HG03354 (cell line): ENCODE measurements around the gene HOXD8.

Experiments used
- ATAC-seq: cut with Tn5 transposase; IDR thresholded peaks from one replicate; pipeline ENCODE4 v1.9.1; 2021; ENCODE audit warnings: mild to moderate bottlenecking; ENCODE audit not compliant: unreplicated experiment, poor library complexity, severe bottlenecking

Gene HOXD8

GRCh38 chr2:176138923-176139660 is 9.6 kb downstream of the HOXD8 start:
- no peak for ATAC-seq

DNA sequence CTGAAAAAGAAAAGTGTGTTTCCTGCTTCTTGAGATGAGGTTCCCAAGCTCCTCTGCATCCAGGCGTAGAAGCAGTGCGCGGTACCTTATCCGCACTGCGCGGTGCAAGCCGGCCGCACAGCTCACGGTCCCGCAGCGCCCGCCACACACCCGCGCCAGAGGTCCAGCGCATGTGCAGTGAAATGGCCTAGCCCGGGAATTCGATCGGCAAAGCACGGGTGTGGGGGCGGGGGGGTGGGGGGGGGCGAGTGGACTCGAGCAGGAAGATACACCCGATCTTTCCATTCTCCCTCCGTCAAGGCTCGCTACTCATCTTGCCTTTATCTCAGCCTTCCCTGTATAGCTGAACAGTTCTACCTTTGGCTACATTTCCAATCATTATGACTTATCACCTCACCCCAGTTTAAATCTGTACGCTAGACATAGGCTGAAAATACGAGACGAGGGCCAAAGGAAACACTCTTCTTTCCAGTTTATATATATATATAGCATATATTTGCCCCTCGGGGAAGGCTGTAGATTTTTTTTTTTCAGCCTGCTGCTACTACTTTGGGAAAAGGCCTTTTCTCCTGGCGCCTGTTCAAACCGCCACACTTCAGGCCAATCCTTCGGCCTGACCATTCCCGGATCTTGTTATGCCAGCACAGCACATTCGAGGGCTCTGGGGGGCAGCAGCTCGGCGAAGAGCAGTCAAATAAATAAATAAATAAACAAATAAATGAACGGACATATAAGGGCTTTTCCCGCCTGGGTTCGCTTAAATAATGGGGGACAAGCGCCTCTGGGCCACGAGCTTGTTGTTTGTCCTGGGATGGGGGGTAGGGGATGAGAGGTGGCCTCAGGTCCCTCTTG is 10.4 kb downstream of the HOXD8 start:
- ATAC-seq: peak; percentile 6

DNA sequence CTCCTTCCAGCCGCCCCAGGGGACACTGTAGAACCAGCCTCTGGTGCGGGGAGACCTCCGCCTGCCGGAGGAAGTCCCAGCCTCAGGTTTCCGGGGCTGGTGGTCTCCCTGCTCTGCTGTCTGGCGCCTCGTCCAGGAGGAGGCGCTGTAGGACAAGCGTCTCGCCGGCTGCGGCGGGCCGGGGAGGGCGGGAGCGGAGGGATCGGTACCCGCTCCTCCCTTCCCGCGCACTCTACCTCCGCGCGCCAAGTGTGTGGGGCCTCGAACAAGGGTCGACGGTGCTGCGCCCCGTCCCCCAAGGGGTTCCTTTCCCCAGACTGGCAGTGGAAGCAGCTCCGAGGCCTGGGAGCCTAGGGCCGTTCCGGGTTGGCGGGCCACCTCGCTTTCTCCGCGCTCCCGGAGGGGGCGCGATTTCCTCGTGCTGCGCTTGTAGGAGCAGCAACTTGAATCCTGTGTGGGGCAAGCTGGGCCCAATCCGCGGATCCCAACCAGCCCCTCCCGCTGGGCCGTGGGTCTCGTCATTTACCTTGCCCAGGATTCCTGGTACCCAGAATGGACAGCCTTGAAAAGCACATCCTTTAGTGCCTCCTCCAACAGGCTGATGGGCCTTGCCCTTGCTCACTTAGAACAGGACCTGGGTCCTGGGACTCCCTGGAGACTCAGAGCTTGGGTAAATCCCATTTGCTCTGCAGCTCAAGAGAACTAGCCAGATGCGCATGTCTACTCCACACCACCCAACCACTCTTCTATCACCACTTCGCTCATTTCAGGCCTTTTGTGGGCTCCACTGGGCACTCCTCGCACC is 11.2 kb downstream of the HOXD8 start:
- peak; percentile 95 for ATAC-seq

- no peak for ATAC-seq
Observed at GRCh38 chr2:176142281-176142680, 12.8 kb downstream of the HOXD8 start.

GRCh38 chr2:176145085-176145969 is 15.8 kb downstream of the HOXD8 start:
- ATAC-seq: no peak

GRCh38 chr2:176146101-176146500 is 16.6 kb downstream of the HOXD8 start:
- ATAC-seq: no peak

DNA sequence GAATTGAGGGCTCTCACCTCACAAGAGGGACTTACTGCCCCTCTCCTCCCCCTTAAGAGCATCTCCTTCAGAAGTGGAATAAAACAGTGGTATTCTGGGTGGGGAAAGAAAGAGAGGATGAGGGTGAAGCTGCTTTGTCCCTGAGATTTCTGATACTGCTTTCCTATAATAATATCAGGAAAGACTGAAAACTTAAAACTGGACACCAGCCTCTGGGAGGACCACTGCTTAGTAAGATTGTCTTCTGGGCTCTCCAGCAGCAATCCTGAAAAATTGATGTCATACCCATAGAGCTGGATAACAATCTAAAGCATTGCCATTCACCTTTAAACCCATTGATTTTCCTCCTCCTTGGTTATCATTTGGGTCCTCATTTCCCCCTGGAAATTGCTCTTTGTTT is 17.1 kb downstream of the HOXD8 start:
- no peak for ATAC-seq

DNA sequence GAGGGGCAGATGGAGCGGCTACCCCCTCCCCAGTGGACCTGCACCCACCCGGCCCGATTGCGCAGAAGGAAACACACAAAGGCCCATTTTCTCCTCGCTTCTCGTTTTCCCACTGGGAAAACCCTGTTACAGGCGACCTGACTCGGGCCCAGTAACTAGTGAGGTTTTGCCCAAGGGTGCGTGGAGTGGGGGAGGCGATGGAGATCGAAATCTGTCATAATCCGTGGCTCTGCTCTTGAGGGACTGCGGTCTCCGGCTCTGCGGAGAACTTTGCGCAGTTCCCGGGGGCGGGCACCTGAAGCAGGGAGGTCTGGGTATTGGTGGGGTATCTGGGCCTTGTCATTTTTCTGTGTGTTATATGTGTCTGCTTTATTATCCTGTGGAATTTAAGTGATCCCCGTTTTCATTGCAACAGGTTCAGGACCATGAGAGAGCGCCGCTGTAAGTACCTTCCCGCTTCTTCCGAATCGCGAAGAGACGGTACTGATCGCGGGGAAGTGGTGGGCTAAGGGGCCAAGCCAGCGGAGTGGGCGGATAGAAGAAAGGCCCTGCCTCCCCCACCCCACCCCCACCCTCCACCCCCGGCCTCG is 17.8 kb downstream of the HOXD8 start:
- no peak for ATAC-seq

GRCh38 chr2:176147800-176148496 is 18.4 kb downstream of the HOXD8 start:
- no peak for ATAC-seq

DNA sequence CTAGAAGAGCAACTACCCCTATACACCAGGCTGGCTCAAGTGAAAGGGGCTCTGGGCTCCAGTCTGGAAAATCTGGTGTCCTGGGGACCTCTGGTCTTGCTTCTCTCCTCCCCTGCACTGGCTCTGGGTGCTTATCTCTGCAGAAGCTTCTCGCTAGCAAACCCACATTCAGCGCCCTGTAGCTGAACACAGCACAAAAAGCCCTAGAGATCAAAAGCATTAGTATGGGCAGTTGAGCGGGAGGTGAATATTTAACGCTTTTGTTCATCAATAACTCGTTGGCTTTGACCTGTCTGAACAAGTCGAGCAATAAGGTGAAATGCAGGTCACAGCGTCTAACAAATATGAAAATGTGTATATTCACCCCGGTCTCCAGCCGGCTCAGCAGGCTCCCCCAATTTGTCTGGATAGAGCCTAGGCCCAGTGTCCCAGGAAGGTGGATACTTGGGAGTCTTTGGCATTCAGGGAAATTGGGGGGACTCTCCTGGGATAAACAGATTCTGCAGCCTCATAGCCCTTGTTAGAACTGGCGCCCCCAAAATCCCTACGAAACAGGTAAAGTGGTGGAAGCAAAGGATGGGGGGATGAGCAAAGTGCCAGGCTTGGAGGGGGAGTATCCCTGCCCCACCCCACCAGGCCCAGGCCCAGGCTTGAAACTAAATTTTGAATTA is 19.4 kb downstream of the HOXD8 start:
- ATAC-seq: no peak

GRCh38 chr2:176149481-176149938 is 20.0 kb downstream of the HOXD8 start:
- ATAC-seq: no peak

DNA sequence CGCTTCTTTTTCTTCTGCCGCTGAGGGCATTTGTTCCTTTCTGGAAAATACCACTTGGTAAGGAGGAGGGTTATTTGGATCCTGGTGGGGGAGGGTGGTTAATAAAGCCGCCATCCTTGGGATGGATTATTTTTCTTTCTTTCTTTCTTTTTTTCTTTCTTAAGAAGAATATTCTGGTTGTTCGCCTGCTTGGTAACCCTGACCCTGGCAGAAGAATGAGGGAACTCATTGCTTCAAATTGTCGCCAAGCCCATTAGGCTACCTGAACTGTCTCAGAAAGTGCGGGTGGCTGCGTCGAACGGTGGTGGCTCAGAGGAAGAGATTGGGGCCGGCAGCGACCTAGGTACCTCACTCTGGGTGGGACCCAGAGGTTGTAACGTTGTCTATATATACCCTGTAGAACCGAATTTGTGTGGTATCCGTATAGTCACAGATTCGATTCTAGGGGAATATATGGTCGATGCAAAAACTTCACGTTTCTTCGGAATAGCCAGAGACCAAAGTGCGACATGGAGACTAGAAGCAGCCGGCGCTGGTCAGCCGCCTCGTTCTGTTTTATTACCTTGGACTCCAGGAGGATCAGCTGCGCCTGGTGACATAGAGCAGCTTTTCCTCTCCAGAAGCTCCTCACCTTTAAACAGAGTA is 20.6 kb downstream of the HOXD8 start:
- ATAC-seq: no peak

- no peak for ATAC-seq
Observed at GRCh38 chr2:176150584-176151441, 21.3 kb downstream of the HOXD8 start.

GRCh38 chr2:176151442-176152287 is 22.2 kb downstream of the HOXD8 start, which contains the start of gene HOXD4:
TSS of gene HOXD4 (plus strand) at chr2:176151550. CDS start at chr2:176151634, 84 bp downstream.
- no peak for ATAC-seq

DNA sequence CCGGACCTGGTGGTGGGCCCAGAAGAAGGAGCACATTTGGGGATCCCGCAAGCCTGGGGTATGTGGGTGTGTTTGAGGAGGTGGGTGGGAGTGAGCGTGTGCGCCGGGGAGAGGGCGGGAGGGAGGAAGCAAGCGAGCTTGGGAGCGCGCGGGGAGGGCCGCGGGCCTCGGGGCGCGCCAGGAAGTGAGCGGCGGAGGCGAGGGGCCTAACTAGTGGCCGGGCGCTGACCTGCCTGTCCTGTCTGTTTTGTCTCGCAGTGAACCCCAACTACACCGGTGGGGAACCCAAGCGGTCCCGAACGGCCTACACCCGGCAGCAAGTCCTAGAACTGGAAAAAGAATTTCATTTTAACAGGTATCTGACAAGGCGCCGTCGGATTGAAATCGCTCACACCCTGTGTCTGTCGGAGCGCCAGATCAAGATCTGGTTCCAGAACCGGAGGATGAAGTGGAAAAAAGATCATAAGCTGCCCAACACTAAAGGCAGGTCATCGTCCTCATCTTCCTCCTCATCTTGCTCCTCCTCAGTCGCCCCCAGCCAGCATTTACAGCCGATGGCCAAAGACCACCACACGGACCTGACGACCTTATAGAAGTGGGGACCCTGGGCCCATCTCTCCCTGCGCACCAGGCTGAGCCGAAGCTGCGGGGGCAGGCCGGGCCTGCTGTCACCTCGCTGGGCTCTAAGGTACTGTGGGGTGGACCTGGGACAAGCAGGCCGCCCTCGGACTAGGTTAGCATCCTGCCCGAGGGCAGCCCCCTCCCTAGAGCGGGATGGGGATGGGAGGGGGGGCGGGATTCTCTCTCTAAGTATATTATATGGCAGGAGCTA is 23.1 kb downstream of the HOXD8 start:
- no peak for ATAC-seq
